Astrocyte (in vitro differentiated cells and primary cell): Measurements from ENCODE around the gene CACNB4.

ENCODE experiments used
- CTCF ChIP-seq: IDR thresholded peaks from 2 replicates; pipeline ENCODE4 v1.5.1; 2011; ENCODE audit warnings: low read depth, mild to moderate bottlenecking, inconsistent platforms, low read length, moderate library complexity; ENCODE audit not compliant: insufficient read depth
- EZH2 ChIP-seq: IDR thresholded peaks from 2 replicates; pipeline ENCODE4 v1.6.1; 2012; ENCODE audit warnings: mild to moderate bottlenecking, low read length, inconsistent platforms; ENCODE audit not compliant: insufficient read depth

DNA sequence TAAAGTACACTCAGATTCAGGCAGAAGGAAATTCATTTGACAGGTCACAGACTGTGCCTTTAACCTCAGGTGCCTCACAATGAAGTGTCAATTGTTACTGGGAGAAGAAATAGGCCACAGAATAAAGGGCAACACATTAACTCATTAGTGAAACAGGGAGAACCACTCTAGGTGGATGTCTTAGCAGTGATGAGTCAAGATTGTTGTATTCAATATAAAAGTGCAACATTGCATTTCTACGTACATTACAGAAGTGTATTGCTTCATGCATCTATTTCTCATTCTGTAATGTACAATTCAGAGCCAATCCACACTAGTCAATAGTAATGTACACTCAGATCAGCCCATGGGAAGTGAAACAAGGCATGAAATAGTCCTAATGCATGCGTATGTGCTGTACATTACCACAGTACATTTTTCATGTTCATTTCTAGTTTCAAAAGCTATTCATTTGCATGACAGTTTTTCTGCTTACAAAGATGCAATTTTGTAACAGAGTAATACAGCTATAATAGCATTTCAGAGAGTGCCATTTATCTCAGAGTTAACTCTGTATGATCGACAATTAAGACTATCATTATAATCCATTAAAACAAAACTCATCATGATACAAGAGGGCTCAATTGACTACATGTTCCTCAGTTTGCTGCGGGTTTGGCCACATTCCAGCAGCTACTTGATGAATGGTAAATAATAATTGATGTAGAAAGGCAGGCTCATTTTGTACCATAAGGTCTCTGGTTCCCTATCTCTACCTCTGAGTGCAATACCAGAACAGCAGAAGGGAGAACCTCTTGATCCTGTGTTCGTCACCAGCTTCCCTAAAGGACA, 258.4 kb downstream of the CACNB4 start:
- TF ChIP-seq CTCF, result no peak
- no peak for TF ChIP-seq EZH2
